ENCODE data around the gene TMF1.

GRCh38 chr3:69097407-69098086, 45.4 kb upstream of the TMF1 start:
- no peak for TF ChIP-seq MAX (IDR thresholded peaks at IDR 0.05; ENCODE audit: low read depth)
- no peak for TF ChIP-seq POLR2AphosphoS5 (IDR thresholded peaks at IDR 0.05; ENCODE audit: low read depth, low read length)
- TF ChIP-seq, protein P1, sequence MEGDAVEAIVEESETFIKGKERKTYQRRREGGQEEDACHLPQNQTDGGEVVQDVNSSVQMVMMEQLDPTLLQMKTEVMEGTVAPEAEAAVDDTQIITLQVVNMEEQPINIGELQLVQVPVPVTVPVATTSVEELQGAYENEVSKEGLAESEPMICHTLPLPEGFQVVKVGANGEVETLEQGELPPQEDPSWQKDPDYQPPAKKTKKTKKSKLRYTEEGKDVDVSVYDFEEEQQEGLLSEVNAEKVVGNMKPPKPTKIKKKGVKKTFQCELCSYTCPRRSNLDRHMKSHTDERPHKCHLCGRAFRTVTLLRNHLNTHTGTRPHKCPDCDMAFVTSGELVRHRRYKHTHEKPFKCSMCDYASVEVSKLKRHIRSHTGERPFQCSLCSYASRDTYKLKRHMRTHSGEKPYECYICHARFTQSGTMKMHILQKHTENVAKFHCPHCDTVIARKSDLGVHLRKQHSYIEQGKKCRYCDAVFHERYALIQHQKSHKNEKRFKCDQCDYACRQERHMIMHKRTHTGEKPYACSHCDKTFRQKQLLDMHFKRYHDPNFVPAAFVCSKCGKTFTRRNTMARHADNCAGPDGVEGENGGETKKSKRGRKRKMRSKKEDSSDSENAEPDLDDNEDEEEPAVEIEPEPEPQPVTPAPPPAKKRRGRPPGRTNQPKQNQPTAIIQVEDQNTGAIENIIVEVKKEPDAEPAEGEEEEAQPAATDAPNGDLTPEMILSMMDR (IDR thresholded peaks at IDR 0.05): no peak
- TF ChIP-seq, protein P2, sequence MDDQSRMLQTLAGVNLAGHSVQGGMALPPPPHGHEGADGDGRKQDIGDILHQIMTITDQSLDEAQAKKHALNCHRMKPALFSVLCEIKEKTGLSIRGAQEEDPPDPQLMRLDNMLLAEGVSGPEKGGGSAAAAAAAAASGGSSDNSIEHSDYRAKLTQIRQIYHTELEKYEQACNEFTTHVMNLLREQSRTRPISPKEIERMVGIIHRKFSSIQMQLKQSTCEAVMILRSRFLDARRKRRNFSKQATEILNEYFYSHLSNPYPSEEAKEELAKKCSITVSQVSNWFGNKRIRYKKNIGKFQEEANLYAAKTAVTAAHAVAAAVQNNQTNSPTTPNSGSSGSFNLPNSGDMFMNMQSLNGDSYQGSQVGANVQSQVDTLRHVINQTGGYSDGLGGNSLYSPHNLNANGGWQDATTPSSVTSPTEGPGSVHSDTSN (IDR thresholded peaks at IDR 0.05): no peak
- TF ChIP-seq NFIC (IDR thresholded peaks at IDR 0.05; ENCODE audit: borderline replicate concordance): no peak
- no peak for TF ChIP-seq MEF2A (IDR thresholded peaks at IDR 0.05; ENCODE audit: borderline replicate concordance, low read depth)
- TF ChIP-seq FOSL2 (IDR thresholded peaks at IDR 0.05; ENCODE audit: borderline replicate concordance, low read depth): no peak
- no peak for TF ChIP-seq ELF1 (IDR thresholded peaks at IDR 0.05)
- TF ChIP-seq JUND (IDR thresholded peaks at IDR 0.05): no peak
- TF ChIP-seq RAD21 (IDR thresholded peaks at IDR 0.05; ENCODE audit: low read length): no peak
- no peak for TF ChIP-seq YY1 (IDR thresholded peaks at IDR 0.05; ENCODE audit: low read depth)
- TF ChIP-seq RCOR1 (IDR thresholded peaks at IDR 0.05; ENCODE audit: low read length): no peak
